Neural cell (in vitro differentiated cells): ENCODE data around the gene BTBD9. TPM values are rescaled to one million over a fixed set of nuclear protein-coding genes. Genes with fewer than 3 reads are reported as not detected.

ENCODE experiments used
- H2AFZ ChIP-seq: fragments of 200-600, 300-800 bp; sonication (generic), shearing (Covaris generic); 2 replicates; pipeline ENCODE4 v1.6.0; 2014; ENCODE audit warnings: low read depth, mild to moderate bottlenecking, antibody characterized with exemption, low read length, moderate library complexity
- H3F3A ChIP-seq: fragments of 200-600 bp; shearing (Covaris generic); 2 replicates; pipeline ENCODE4 v1.6.1; 2016; ENCODE audit warnings: mild to moderate bottlenecking, moderate library complexity, mixed read lengths, antibody characterized with exemption, low read length; ENCODE audit not compliant: insufficient read depth, poor library complexity, severe bottlenecking
- H3K27ac ChIP-seq: fragments of 200-600, 300-800 bp; sonication (generic), shearing (Covaris generic); 2 replicates; pipeline ENCODE4 v1.5.1; 2014; ENCODE audit warnings: mild to moderate bottlenecking, low read length, moderate library complexity
- H3K27me3 ChIP-seq: fragments of 300-800, 200-600 bp; sonication (generic), shearing (Covaris generic); 2 replicates; pipeline ENCODE4 v1.6.0; 2014; ENCODE audit warnings: mild to moderate bottlenecking, low read depth, low read length, moderate library complexity; ENCODE audit not compliant: insufficient read depth
- H3K36me3 ChIP-seq: fragments of 300-800, 200-600 bp; sonication (generic), shearing (Covaris generic); 2 replicates; pipeline ENCODE4 v1.5.1; 2014; ENCODE audit warnings: mild to moderate bottlenecking, antibody characterized with exemption, low read length, moderate library complexity; ENCODE audit not compliant: insufficient read depth
- H3K4me2 ChIP-seq: fragments of 300-800, 200-600 bp; sonication (generic), shearing (Covaris generic); 2 replicates; pipeline ENCODE4 v1.6.0; 2014; ENCODE audit warnings: mild to moderate bottlenecking, low read length
- H3K4me3 ChIP-seq: fragments of 300-800, 200-600 bp; sonication (generic), shearing (Covaris generic); 2 replicates; pipeline ENCODE4 v1.5.1; 2014; ENCODE audit warnings: mild to moderate bottlenecking, low read length, moderate library complexity
- H3K79me2 ChIP-seq: fragments of 200-600 bp; shearing (Covaris generic); replicated peaks from 2 replicates; pipeline ENCODE4 v1.6.0; 2014; ENCODE audit warnings: mild to moderate bottlenecking, low read length, moderate library complexity; ENCODE audit not compliant: insufficient read depth
- H3K9ac ChIP-seq: fragments of 300-800, 200-600 bp; sonication (generic), shearing (Covaris generic); 2 replicates; pipeline ENCODE4 v1.6.1; 2016; ENCODE audit warnings: mild to moderate bottlenecking, low read length, mixed read lengths
- H3K9me2 ChIP-seq: fragments of 200-600 bp; shearing (Covaris generic); 2 replicates; pipeline ENCODE4 v1.6.1; 2016; ENCODE audit warnings: mild to moderate bottlenecking, low read length, mixed read lengths; ENCODE audit not compliant: insufficient read depth
- H3K9me3 ChIP-seq: fragments of 200-600, 300-800 bp; sonication (generic), shearing (Covaris generic); 2 replicates; pipeline ENCODE4 v1.6.1; 2016; ENCODE audit warnings: mild to moderate bottlenecking, mixed run types, low read length, moderate library complexity, mixed read lengths
- H4K20me1 ChIP-seq: fragments of 200-600 bp; shearing (Covaris generic); 2 replicates; pipeline ENCODE4 v1.6.1; 2016; ENCODE audit warnings: mild to moderate bottlenecking, mixed run types; ENCODE audit not compliant: insufficient read depth
- EP300 ChIP-seq: fragments of 450-650 bp; conservative IDR thresholded peaks from 2 replicates; pipeline ENCODE4 v1.6.1; 2014; ENCODE audit warnings: antibody characterized with exemption, mild to moderate bottlenecking, moderate library complexity; ENCODE audit not compliant: poor library complexity, severe bottlenecking
- EZH2 ChIP-seq: fragments of 200-600, 300-800 bp; shearing (Covaris generic), sonication (generic); IDR thresholded peaks from 2 replicates; pipeline ENCODE4 v1.6.1; 2014; ENCODE audit warnings: antibody characterized with exemption, low read length, borderline replicate concordance, mild to moderate bottlenecking; ENCODE audit not compliant: insufficient read depth, poor library complexity, severe bottlenecking
- MXI1 ChIP-seq: fragments of 450-650 bp; conservative IDR thresholded peaks from 2 replicates; pipeline ENCODE4 v1.6.1; 2014; ENCODE audit warnings: antibody characterized with exemption, mild to moderate bottlenecking; ENCODE audit not compliant: poor library complexity, severe bottlenecking
- POLR2AphosphoS5 ChIP-seq: IDR thresholded peaks from 2 replicates; pipeline ENCODE4 v1.6.1; 2012
- RAD21 ChIP-seq: fragments of 450-650 bp; conservative IDR thresholded peaks from 2 replicates; pipeline ENCODE4 v1.6.1; 2014; ENCODE audit warnings: antibody characterized with exemption, mild to moderate bottlenecking, moderate library complexity
- SMC3 ChIP-seq: fragments of 450-650 bp; conservative IDR thresholded peaks from 2 replicates; pipeline ENCODE4 v1.6.1; 2014; ENCODE audit warnings: antibody characterized with exemption, mild to moderate bottlenecking, moderate library complexity; ENCODE audit not compliant: poor library complexity
- TAF1 ChIP-seq: IDR thresholded peaks from 2 replicates; pipeline ENCODE4 v1.6.1; 2012; ENCODE audit warnings: low read depth
- polyA plus RNA-seq: library from polyadenylated mRNA; depleted of rRNA; stranded (reverse); fragments of >200 nt; gene quantifications from 2 replicates; pipeline ENCODE4 v1.2.3, GENCODE V29; 2014
- TF ChIP-seq, protein P1 (sequence below): fragments of 450-650 bp; IDR thresholded peaks from 2 replicates; pipeline ENCODE4 v1.5.1; 2014; ENCODE audit warnings: antibody characterized with exemption, mild to moderate bottlenecking, moderate library complexity; ENCODE audit not compliant: poor library complexity, severe bottlenecking
- TF ChIP-seq, protein P2 (sequence below): IDR thresholded peaks from 2 replicates; pipeline ENCODE4 v1.6.1; 2012; ENCODE audit warnings: borderline replicate concordance

Gene BTBD9
- polyA plus RNA-seq, 1 donor from 2014 or later: 6.2 TPM

DNA sequence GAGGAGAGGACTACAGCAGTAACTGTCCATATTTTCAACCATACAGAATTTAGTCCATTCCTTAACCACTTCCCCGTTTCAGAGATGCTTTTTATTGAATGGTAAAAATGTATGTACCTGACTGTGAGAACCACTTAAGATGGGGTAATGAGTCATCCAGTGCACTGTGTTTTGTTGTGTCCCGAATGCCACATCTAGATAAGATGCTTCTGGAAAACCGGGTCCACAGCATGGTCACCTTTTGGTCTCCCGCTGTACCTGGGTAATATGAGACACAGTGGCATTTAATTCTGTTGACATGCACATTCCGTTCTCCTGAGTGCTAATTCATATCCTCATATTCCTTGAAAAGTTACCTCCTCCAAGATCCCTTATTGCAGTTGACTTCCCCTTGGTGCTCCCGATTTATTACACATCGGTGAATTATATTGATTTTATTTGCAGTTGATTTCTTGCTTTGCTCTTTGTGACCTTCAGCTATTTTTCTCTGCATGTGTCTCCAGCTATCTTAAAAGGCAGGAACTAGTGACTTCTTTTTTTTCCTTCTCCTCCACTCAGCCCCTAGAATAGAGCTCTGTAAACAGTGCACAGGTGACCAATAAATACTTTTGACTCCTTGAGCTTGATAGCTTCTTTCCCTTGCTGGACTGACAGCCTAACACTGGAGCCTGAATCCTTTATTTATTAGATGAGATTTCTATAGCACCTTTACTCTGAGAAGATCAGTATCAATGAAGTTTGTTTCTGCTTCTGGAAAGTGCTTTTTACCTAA, 505.6 kb downstream of the BTBD9 start:
- H3K27me3 ChIP-seq: no peaks in the 10 kb centered on the region
- no peaks in the 10 kb centered on the region for H3F3A ChIP-seq
- H4K20me1 ChIP-seq: no peaks in the 10 kb centered on the region
- no peak overlapping the region for H2AFZ ChIP-seq
- H3K36me3 ChIP-seq: no peaks in the 10 kb centered on the region
- no peak overlapping the region for H3K4me2 ChIP-seq
- peaks cover 8% of the 10 kb centered on the region for H3K79me2 ChIP-seq
- TF ChIP-seq EZH2 (no peak), RAD21 (no peak), MXI1 (no peak), POLR2AphosphoS5 (no peak), TAF1 (no peak), SMC3 (no peak), EP300 (no peak)
- TF ChIP-seq, protein P1, sequence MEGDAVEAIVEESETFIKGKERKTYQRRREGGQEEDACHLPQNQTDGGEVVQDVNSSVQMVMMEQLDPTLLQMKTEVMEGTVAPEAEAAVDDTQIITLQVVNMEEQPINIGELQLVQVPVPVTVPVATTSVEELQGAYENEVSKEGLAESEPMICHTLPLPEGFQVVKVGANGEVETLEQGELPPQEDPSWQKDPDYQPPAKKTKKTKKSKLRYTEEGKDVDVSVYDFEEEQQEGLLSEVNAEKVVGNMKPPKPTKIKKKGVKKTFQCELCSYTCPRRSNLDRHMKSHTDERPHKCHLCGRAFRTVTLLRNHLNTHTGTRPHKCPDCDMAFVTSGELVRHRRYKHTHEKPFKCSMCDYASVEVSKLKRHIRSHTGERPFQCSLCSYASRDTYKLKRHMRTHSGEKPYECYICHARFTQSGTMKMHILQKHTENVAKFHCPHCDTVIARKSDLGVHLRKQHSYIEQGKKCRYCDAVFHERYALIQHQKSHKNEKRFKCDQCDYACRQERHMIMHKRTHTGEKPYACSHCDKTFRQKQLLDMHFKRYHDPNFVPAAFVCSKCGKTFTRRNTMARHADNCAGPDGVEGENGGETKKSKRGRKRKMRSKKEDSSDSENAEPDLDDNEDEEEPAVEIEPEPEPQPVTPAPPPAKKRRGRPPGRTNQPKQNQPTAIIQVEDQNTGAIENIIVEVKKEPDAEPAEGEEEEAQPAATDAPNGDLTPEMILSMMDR: no peak
- TF ChIP-seq, protein P2, sequence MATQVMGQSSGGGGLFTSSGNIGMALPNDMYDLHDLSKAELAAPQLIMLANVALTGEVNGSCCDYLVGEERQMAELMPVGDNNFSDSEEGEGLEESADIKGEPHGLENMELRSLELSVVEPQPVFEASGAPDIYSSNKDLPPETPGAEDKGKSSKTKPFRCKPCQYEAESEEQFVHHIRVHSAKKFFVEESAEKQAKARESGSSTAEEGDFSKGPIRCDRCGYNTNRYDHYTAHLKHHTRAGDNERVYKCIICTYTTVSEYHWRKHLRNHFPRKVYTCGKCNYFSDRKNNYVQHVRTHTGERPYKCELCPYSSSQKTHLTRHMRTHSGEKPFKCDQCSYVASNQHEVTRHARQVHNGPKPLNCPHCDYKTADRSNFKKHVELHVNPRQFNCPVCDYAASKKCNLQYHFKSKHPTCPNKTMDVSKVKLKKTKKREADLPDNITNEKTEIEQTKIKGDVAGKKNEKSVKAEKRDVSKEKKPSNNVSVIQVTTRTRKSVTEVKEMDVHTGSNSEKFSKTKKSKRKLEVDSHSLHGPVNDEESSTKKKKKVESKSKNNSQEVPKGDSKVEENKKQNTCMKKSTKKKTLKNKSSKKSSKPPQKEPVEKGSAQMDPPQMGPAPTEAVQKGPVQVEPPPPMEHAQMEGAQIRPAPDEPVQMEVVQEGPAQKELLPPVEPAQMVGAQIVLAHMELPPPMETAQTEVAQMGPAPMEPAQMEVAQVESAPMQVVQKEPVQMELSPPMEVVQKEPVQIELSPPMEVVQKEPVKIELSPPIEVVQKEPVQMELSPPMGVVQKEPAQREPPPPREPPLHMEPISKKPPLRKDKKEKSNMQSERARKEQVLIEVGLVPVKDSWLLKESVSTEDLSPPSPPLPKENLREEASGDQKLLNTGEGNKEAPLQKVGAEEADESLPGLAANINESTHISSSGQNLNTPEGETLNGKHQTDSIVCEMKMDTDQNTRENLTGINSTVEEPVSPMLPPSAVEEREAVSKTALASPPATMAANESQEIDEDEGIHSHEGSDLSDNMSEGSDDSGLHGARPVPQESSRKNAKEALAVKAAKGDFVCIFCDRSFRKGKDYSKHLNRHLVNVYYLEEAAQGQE: no peak
- no peaks in the 10 kb centered on the region for H3K9me2 ChIP-seq
- H3K27ac ChIP-seq: no peak overlapping the region
- H3K9me3 ChIP-seq: no peaks in the 10 kb centered on the region
- no peak overlapping the region for H3K9ac ChIP-seq
- H3K4me3 ChIP-seq: no peak overlapping the region

DNA sequence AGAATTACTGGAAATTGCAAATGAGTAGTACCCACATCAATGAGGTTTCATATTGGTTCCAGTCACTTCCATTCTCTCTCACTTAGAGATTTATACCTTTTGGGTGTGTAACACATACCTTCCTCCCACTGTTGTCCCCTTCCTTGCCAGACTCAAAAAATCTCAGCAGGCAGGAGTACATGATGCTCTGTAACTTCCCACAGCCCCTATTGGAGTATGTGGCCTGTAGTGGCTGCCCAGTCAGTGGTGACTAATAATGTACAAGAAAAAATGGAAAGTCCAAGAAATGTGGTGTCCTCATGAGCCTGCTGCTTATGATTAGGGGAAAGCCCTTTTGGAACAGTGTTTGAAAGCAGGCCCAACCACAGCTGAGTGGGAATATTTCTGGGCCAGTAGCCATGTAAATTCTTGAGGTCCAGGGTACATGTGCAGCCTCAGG, 508.2 kb downstream of the BTBD9 start:
- TF ChIP-seq EP300 (no peak), RAD21 (no peak), POLR2AphosphoS5 (no peak), SMC3 (no peak), EZH2 (no peak), MXI1 (no peak), TAF1 (no peak)
- TF ChIP-seq, protein P2: no peak
- TF ChIP-seq, protein P1: no peak
- no peaks in the 10 kb centered on the region for H3K9me3 ChIP-seq
- no peak overlapping the region for H3K4me3 ChIP-seq
- H3K9me2 ChIP-seq: no peaks in the 10 kb centered on the region
- no peaks in the 10 kb centered on the region for H3F3A ChIP-seq
- H3K27me3 ChIP-seq: no peaks in the 10 kb centered on the region
- no peak overlapping the region for H3K4me2 ChIP-seq
- H4K20me1 ChIP-seq: no peaks in the 10 kb centered on the region
- peaks cover 8% of the 10 kb centered on the region for H3K79me2 ChIP-seq
- H3K9ac ChIP-seq: no peak overlapping the region
- no peak overlapping the region for H2AFZ ChIP-seq
- H3K27ac ChIP-seq: no peak overlapping the region
- H3K36me3 ChIP-seq: peaks cover 4% of the 10 kb centered on the region
